IMR-90 (cell line): ENCODE data around the gene FER.

Source experiments
- CHD1 ChIP-seq: IDR thresholded peaks from 2 replicates; pipeline ENCODE4 v1.6.1; 2012; ENCODE audit warnings: low read depth, low read length, improper control_type of control experiment
- MAZ ChIP-seq: IDR thresholded peaks from 2 replicates; pipeline ENCODE4 v1.6.1; 2012; ENCODE audit warnings: low read depth, mild to moderate bottlenecking, low read length, improper control_type of control experiment, moderate library complexity, borderline replicate concordance
- POLR2A ChIP-seq: IDR thresholded peaks from 2 replicates; pipeline ENCODE4 v1.6.1; 2012; ENCODE audit warnings: mild to moderate bottlenecking, low read depth, low read length
- TF ChIP-seq, protein P1 (sequence below): conservative IDR thresholded peaks from 2 replicates; pipeline ENCODE4 v1.5.1; 2012; ENCODE audit warnings: mild to moderate bottlenecking, low read depth, low read length, improper control_type of control experiment
- TF ChIP-seq, protein P2 (sequence below): fragments of 150-350 bp; IDR thresholded peaks from 2 replicates; pipeline ENCODE4 v1.6.1; 2017; ENCODE audit warnings: mild to moderate bottlenecking, antibody characterized with exemption, low read length, low read depth

DNA sequence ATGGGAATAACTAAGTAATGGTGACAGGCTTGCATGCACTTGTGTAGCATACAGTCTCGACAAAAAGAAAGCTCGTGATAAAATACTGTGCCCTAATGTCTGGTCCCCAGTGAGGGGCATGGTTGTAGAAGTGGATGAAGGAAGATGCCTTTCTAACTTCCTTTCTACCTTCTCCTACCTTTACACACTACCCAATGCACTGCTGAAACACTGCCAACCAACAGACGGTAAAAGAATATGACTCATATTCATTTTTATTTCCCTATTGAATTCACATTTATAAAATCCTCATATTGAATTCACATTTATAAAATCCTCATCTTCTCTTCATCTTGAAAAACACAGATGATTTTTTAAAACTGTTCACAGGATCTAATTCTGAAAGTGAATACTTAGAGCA, 439.1 kb downstream of the FER start:
- TF ChIP-seq MAZ (no peak), POLR2A (no peak), CHD1 (no peak)
- TF ChIP-seq, protein P1, sequence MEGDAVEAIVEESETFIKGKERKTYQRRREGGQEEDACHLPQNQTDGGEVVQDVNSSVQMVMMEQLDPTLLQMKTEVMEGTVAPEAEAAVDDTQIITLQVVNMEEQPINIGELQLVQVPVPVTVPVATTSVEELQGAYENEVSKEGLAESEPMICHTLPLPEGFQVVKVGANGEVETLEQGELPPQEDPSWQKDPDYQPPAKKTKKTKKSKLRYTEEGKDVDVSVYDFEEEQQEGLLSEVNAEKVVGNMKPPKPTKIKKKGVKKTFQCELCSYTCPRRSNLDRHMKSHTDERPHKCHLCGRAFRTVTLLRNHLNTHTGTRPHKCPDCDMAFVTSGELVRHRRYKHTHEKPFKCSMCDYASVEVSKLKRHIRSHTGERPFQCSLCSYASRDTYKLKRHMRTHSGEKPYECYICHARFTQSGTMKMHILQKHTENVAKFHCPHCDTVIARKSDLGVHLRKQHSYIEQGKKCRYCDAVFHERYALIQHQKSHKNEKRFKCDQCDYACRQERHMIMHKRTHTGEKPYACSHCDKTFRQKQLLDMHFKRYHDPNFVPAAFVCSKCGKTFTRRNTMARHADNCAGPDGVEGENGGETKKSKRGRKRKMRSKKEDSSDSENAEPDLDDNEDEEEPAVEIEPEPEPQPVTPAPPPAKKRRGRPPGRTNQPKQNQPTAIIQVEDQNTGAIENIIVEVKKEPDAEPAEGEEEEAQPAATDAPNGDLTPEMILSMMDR, result no peak
- TF ChIP-seq, protein P2, sequence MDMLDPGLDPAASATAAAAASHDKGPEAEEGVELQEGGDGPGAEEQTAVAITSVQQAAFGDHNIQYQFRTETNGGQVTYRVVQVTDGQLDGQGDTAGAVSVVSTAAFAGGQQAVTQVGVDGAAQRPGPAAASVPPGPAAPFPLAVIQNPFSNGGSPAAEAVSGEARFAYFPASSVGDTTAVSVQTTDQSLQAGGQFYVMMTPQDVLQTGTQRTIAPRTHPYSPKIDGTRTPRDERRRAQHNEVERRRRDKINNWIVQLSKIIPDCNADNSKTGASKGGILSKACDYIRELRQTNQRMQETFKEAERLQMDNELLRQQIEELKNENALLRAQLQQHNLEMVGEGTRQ, result no peak
